GM23338 (cell line): ENCODE data around the gene WNT4. TPM values are rescaled to one million over a fixed set of nuclear protein-coding genes. Genes with fewer than 3 reads are reported as not detected.

ENCODE experiments used
- ATAC-seq: fragments of 200-7000 bp; cut with Tn5 transposase; 3 replicates; pipeline ENCODE4 v1.9.1; 2020
- DNase-seq: peaks from one replicate; pipeline ENCODE4 v3.0.0-alpha.2; 2015; ENCODE audit warnings: low spot score
- H2AFZ ChIP-seq: fragments of 200-600 bp; sonication (generic); 2 replicates; pipeline ENCODE4 v1.8.0; 2016; ENCODE audit warnings: antibody characterized with exemption, mild to moderate bottlenecking, moderate library complexity
- H3F3A ChIP-seq: fragments of 200-600 bp; sonication (generic); replicated peaks from 2 replicates; pipeline ENCODE4 v1.8.0; 2017; ENCODE audit warnings: antibody characterized with exemption, mixed run types, low read depth
- H3K27ac ChIP-seq: fragments of 200-600 bp; sonication (generic); 2 replicates; pipeline ENCODE4 v1.6.1; 2016; ENCODE audit warnings: low read depth
- H3K27me3 ChIP-seq: fragments of 200-600 bp; sonication (generic); 2 replicates; pipeline ENCODE4 v1.8.0; 2016; ENCODE audit warnings: mild to moderate bottlenecking, mixed run types, moderate library complexity; ENCODE audit not compliant: insufficient read depth
- H3K36me3 ChIP-seq: fragments of 200-600 bp; sonication (generic); 2 replicates; pipeline ENCODE4 v1.8.0; 2016; ENCODE audit warnings: mild to moderate bottlenecking; ENCODE audit not compliant: insufficient read depth
- H3K4me1 ChIP-seq: fragments of 200-600 bp; sonication (generic); 2 replicates; pipeline ENCODE4 v1.8.0; 2016; ENCODE audit warnings: mild to moderate bottlenecking, moderate library complexity; ENCODE audit not compliant: insufficient read depth
- H3K4me2 ChIP-seq: fragments of 200-600 bp; sonication (generic); 2 replicates; pipeline ENCODE4 v1.7.1; 2017; ENCODE audit warnings: mixed run types
- H3K4me3 ChIP-seq: fragments of 200-600 bp; sonication (generic); 2 replicates; pipeline ENCODE4 v1.6.1; 2016; ENCODE audit warnings: mixed run types
- H3K79me2 ChIP-seq: fragments of 200-600 bp; sonication (generic); replicated peaks from 2 replicates; pipeline ENCODE4 v1.8.0; 2017; ENCODE audit warnings: mild to moderate bottlenecking; ENCODE audit not compliant: insufficient read depth
- H3K9me2 ChIP-seq: fragments of 200-600 bp; sonication (generic); 2 replicates; pipeline ENCODE4 v1.8.0; 2017; ENCODE audit not compliant: insufficient read depth
- H4K20me1 ChIP-seq: fragments of 200-600 bp; sonication (generic); replicated peaks from 2 replicates; pipeline ENCODE4 v1.8.0; 2017; ENCODE audit warnings: mild to moderate bottlenecking; ENCODE audit not compliant: insufficient read depth
- H3K27ac Mint-ChIP-seq: 2 replicates; pipeline ENCODE4 v1.8.0; 2020; ENCODE audit warnings: inconsistent platforms, mild to moderate bottlenecking, moderate library complexity, mixed read lengths
- H3K27me3 Mint-ChIP-seq: 3 replicates; pipeline ENCODE4 v1.8.0; 2022; ENCODE audit warnings: low read depth, mild to moderate bottlenecking, moderate library complexity, mixed read lengths, inconsistent platforms; ENCODE audit not compliant: insufficient read depth, poor library complexity
- H3K36me3 Mint-ChIP-seq: 3 replicates; pipeline ENCODE4 v1.8.0; 2021; ENCODE audit warnings: low read depth, mild to moderate bottlenecking, inconsistent platforms, moderate library complexity, mixed read lengths
- H3K4me1 Mint-ChIP-seq: 3 replicates; pipeline ENCODE4 v1.8.0; 2020; ENCODE audit warnings: mild to moderate bottlenecking, inconsistent platforms, mixed read lengths
- H3K4me3 Mint-ChIP-seq: 3 replicates; pipeline ENCODE4 v1.8.0; 2021; ENCODE audit warnings: moderate library complexity, mild to moderate bottlenecking, inconsistent platforms, mixed read lengths
- H3K9me3 Mint-ChIP-seq: 3 replicates; pipeline ENCODE4 v1.8.0; 2020; ENCODE audit warnings: moderate library complexity, mild to moderate bottlenecking, inconsistent platforms, mixed read lengths
- CREB1 ChIP-seq: fragments of 250-450 bp; sonication (Bioruptor Pico); IDR thresholded peaks from 2 replicates; pipeline ENCODE4 v1.5.0; 2020; ENCODE audit warnings: low read depth, mild to moderate bottlenecking, moderate library complexity
- CTCF ChIP-seq, 2 experiments: fragments of 200-600 bp in 1 of 2; sonication (generic) in 1 of 2; conservative IDR thresholded peaks; 2 replicates each; pipeline versions ENCODE4 v1.5.1 to v1.6.1; 2016 to 2017; ENCODE audit warnings: antibody characterized with exemption in 2 of 2, low read depth in 2 of 2, mild to moderate bottlenecking in 2 of 2, moderate library complexity in 1 of 2
- ETS1 ChIP-seq: IDR thresholded peaks from 2 replicates; pipeline ENCODE4 v1.6.1; 2016; ENCODE audit warnings: antibody characterized with exemption
- EZH2 ChIP-seq: fragments of 200-600 bp; sonication (generic); IDR thresholded peaks from one replicate; pipeline ENCODE4 v1.8.0; 2017; ENCODE audit warnings: antibody characterized with exemption, mild to moderate bottlenecking, low read depth; ENCODE audit not compliant: unreplicated experiment
- EZH2phosphoT487 ChIP-seq: fragments of 200-600 bp; sonication (generic); IDR thresholded peaks from one replicate; pipeline ENCODE4 v1.8.1; 2018; ENCODE audit warnings: antibody characterized with exemption; ENCODE audit not compliant: unreplicated experiment
- JUNB ChIP-seq: IDR thresholded peaks from one replicate; pipeline ENCODE4 v1.6.1; 2016; ENCODE audit warnings: antibody characterized with exemption; ENCODE audit not compliant: unreplicated experiment
- NANOG ChIP-seq: IDR thresholded peaks from 2 replicates; pipeline ENCODE4 v1.6.1; 2016; ENCODE audit warnings: antibody characterized with exemption, borderline replicate concordance
- POLR2AphosphoS5 ChIP-seq: IDR thresholded peaks from 2 replicates; pipeline ENCODE4 v1.6.1; 2016; ENCODE audit warnings: antibody characterized with exemption, low read depth
- REST ChIP-seq: IDR thresholded peaks from one replicate; pipeline ENCODE4 v1.6.1; 2018; ENCODE audit warnings: antibody characterized with exemption; ENCODE audit not compliant: unreplicated experiment
- STAT1 ChIP-seq: IDR thresholded peaks from one replicate; pipeline ENCODE4 v1.6.1; 2016; ENCODE audit warnings: antibody characterized with exemption; ENCODE audit not compliant: unreplicated experiment
- ZNF114 ChIP-seq: fragments of 250-450 bp; sonication (Bioruptor Pico); IDR thresholded peaks from 2 replicates; pipeline ENCODE4 v1.5.0; 2020; ENCODE audit warnings: mild to moderate bottlenecking, moderate library complexity
- ZNF331 ChIP-seq: fragments of 250-450 bp; sonication (Bioruptor Pico); IDR thresholded peaks from 2 replicates; pipeline ENCODE4 v1.5.0; 2020; ENCODE audit warnings: low read depth, mild to moderate bottlenecking, moderate library complexity
- polyA plus RNA-seq: library from polyadenylated mRNA; unstranded; fragments of >200 nt; fragmentation: Nextera tagmentation; extraction: Ambion mirVana; gene quantifications from 2 replicates; pipeline ENCODE4 v1.2.1, GENCODE V29; 2016
- total RNA-seq: library from RNA; depleted of rRNA; stranded (reverse); fragments of >200 nt; shearing (Covaris generic); gene quantifications from 2 replicates; pipeline ENCODE4 v1.2.3, GENCODE V29; 2014

WNT4 gene
- total and polyA plus RNA-seq, 2 experiments from 2014 or later, result 0.59 to 0.79 TPM

GRCh38 chr1:22150923-22151322 is 8.0 kb upstream of the WNT4 start (continued):
- TF ChIP-seq CTCF (conservative IDR thresholded peaks at IDR 0.05; ENCODE audit: low read depth in 2 of 2) (no peak), ETS1 (no peak)

GRCh38 chr1:22142315-22143064 is 407 bp downstream of the WNT4 start:
- peaks cover 29% of the 10 kb centered on the region for H3K27me3 Mint-ChIP-seq
- H2AFZ ChIP-seq, result peak overlapping the region; percentile 52; the same call in 1 of the 2 replicates
- TF ChIP-seq ZNF331 (CRISPR knock-in tag) (no peak), EZH2phosphoT487 (no peak), EZH2 (no peak), CREB1 (no peak), STAT1 (no peak), NANOG (no peak), CTCF (conservative IDR thresholded peaks at IDR 0.05; ENCODE audit: low read depth in 2 of 2) (no peak), POLR2AphosphoS5 (no peak), ETS1 (no peak), JUNB (no peak), ZNF114 (CRISPR knock-in tag) (no peak), REST (no peak)

More at GRCh38 chr1:22142315-22143064, 407 bp downstream of the WNT4 start:
- no peak overlapping the region for H3K27ac Mint-ChIP-seq
- Histone ChIP-seq H3F3A (peaks cover 11% of the 10 kb centered on the region; the same call in 1 of the 2 replicates), H3K79me2 (no peaks in the 10 kb centered on the region), H3K4me2 (peak overlapping the region; percentile 91), H3K4me3 (peak overlapping the region; percentile 71), H3K4me1 (peaks cover 22% of the 10 kb centered on the region; the same call in 1 of the 2 replicates), H3K36me3 (no peaks in the 10 kb centered on the region), H3K9me2 (no peaks in the 10 kb centered on the region), H3K27ac (no peak overlapping the region), H4K20me1 (no peaks in the 10 kb centered on the region; the same call in 1 of the 2 replicates), H3K27me3 (peaks cover 43% of the 10 kb centered on the region)
- H3K4me1 Mint-ChIP-seq, result peaks cover 34% of the 10 kb centered on the region
- H3K4me3 Mint-ChIP-seq, result peak overlapping the region; percentile 72; the same call in 2 of the 3 replicates
- peak; percentile 65 for DNase-seq
- H3K9me3 Mint-ChIP-seq, result no peaks in the 10 kb centered on the region
- H3K36me3 Mint-ChIP-seq, result no peaks in the 10 kb centered on the region; the same call in 2 of the 3 replicates
- ATAC-seq, result peak; percentile 34
